ENCODE results near the gene MCC.

DNA sequence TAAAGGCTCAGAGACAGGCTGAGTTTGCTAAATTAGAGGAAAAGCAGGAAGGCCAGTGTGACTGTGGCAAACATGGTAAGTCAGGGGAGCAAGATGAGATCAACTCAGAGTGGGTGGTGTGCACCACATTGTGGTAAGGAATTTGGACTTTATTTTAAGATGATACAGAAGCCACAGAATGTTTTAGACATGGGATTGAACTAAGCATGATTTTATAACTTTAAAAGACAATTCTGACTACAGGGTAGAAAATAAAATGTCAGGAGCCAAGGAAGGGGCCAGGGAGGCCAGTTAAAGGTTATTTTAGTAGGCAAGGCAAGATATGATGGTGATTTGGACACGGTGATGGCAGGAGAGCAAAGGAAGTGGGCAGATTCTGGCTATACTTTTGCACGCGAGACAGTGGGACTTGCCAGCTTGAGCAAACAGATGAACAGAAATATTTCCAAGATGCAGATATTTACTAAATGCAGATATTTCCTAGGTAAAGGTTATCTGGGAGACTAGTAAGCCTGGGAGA is 107.4 kb downstream of the MCC start:
- TF ChIP-seq, protein P1, sequence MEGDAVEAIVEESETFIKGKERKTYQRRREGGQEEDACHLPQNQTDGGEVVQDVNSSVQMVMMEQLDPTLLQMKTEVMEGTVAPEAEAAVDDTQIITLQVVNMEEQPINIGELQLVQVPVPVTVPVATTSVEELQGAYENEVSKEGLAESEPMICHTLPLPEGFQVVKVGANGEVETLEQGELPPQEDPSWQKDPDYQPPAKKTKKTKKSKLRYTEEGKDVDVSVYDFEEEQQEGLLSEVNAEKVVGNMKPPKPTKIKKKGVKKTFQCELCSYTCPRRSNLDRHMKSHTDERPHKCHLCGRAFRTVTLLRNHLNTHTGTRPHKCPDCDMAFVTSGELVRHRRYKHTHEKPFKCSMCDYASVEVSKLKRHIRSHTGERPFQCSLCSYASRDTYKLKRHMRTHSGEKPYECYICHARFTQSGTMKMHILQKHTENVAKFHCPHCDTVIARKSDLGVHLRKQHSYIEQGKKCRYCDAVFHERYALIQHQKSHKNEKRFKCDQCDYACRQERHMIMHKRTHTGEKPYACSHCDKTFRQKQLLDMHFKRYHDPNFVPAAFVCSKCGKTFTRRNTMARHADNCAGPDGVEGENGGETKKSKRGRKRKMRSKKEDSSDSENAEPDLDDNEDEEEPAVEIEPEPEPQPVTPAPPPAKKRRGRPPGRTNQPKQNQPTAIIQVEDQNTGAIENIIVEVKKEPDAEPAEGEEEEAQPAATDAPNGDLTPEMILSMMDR (conservative IDR thresholded peaks at IDR 0.05 in 1 of 2, IDR thresholded peaks at IDR 0.05 in 1 of 2; ENCODE audit: extremely low read depth in 1 of 2, insufficient read depth in 1 of 2, low read depth in 1 of 2, low read length in 2 of 2), result no peak
- TF ChIP-seq EZH2 (IDR thresholded peaks at IDR 0.05; ENCODE audit: borderline replicate concordance, low read length), result no peak
